Measurements from ENCODE around the gene PATJ.

- no peak for TF ChIP-seq CTCF (IDR thresholded peaks at IDR 0.05; ENCODE audit: borderline replicate concordance, extremely low read depth, low read length, poor library complexity, severe bottlenecking)
- TF ChIP-seq EZH2 (IDR thresholded peaks at IDR 0.05; ENCODE audit: borderline replicate concordance, low read depth, low read length, severe bottlenecking) = no peak
These were observed 234.3 kb downstream of the PATJ start for GRCh38 chr1:61976566-61976965.

Data from DND-41 (cell line).